H9 (cell line): ENCODE data around the gene DQX1. TPM values are rescaled to one million over a fixed set of nuclear protein-coding genes. Genes with fewer than 3 reads are reported as not detected.

Source experiments
- DNase-seq: peaks from one replicate; pipeline ENCODE4 v3.0.0-alpha.2; 2017
- H2AFZ ChIP-seq: one replicate; pipeline ENCODE4 v1.6.1; 2013; ENCODE audit warnings: mild to moderate bottlenecking, low read length, control low read depth, moderate library complexity
- H2AK5ac ChIP-seq: 2 replicates; pipeline ENCODE4 v1.6.1; 2013; ENCODE audit warnings: low read length, control low read depth, mixed read lengths; ENCODE audit not compliant: insufficient read length
- H2BK120ac ChIP-seq: one replicate; pipeline ENCODE4 v1.6.1; 2013; ENCODE audit warnings: low read depth, mild to moderate bottlenecking, low read length, control low read depth, inconsistent platforms; ENCODE audit not compliant: poor library complexity, severe bottlenecking
- H2BK12ac ChIP-seq: 2 replicates; pipeline ENCODE4 v1.6.1; 2013; ENCODE audit warnings: low read length, control low read depth, mixed read lengths, low read depth; ENCODE audit not compliant: insufficient read length
- H2BK15ac ChIP-seq: 2 replicates; pipeline ENCODE4 v1.6.1; 2013; ENCODE audit warnings: low read depth, low read length, control low read depth
- H2BK20ac ChIP-seq: one replicate; pipeline ENCODE4 v1.6.1; 2013; ENCODE audit warnings: low read depth, mild to moderate bottlenecking, low read length, control low read depth, inconsistent platforms; ENCODE audit not compliant: poor library complexity, severe bottlenecking
- H2BK5ac ChIP-seq: 2 replicates; pipeline ENCODE4 v1.6.1; 2013; ENCODE audit warnings: low read length, control low read depth, mixed read lengths; ENCODE audit not compliant: insufficient read length
- H3K14ac ChIP-seq: 2 replicates; pipeline ENCODE4 v1.6.1; 2013; ENCODE audit warnings: low read length, control low read depth; ENCODE audit not compliant: insufficient read depth
- H3K18ac ChIP-seq: 2 replicates; pipeline ENCODE4 v1.6.1; 2013; ENCODE audit warnings: low read depth, mild to moderate bottlenecking, mixed read lengths, low read length, control low read depth; ENCODE audit not compliant: insufficient read length
- H3K23ac ChIP-seq: 2 replicates; pipeline ENCODE4 v1.6.1; 2013; ENCODE audit warnings: low read length, control low read depth, mixed read lengths, low read depth; ENCODE audit not compliant: insufficient read length
- H3K23me2 ChIP-seq: 2 replicates; pipeline ENCODE4 v1.6.1; 2013; ENCODE audit warnings: low read depth, mild to moderate bottlenecking, mixed read lengths, low read length, control low read depth; ENCODE audit not compliant: insufficient read length, poor library complexity, severe bottlenecking
- H3K27ac ChIP-seq: 2 replicates; pipeline ENCODE4 v1.5.1; 2013; ENCODE audit warnings: low read length, control low read depth, mixed read lengths, low read depth; ENCODE audit not compliant: insufficient read length
- H3K27me3 ChIP-seq: 2 replicates; pipeline ENCODE4 v1.6.1; 2013; ENCODE audit warnings: low read length, control low read depth, inconsistent platforms; ENCODE audit not compliant: insufficient read depth
- H3K4ac ChIP-seq: 2 replicates; pipeline ENCODE4 v1.6.1; 2013; ENCODE audit warnings: low read depth, mild to moderate bottlenecking, control low read depth, inconsistent platforms, low read length, moderate library complexity
- H3K4me1 ChIP-seq: 2 replicates; pipeline ENCODE4 v1.6.1; 2013; ENCODE audit warnings: low read length, control low read depth, inconsistent platforms; ENCODE audit not compliant: insufficient read depth
- H3K4me2 ChIP-seq: 2 replicates; pipeline ENCODE4 v1.6.1; 2013; ENCODE audit warnings: low read length, control low read depth, mixed read lengths; ENCODE audit not compliant: insufficient read length, insufficient read depth
- H3K56ac ChIP-seq: 2 replicates; pipeline ENCODE4 v1.6.1; 2013; ENCODE audit warnings: low read depth, mild to moderate bottlenecking, mixed read lengths, low read length, control low read depth; ENCODE audit not compliant: insufficient read length
- H3K79me1 ChIP-seq: 2 replicates; pipeline ENCODE4 v1.6.1; 2013; ENCODE audit warnings: low read depth, mild to moderate bottlenecking, moderate library complexity, low read length, control low read depth, inconsistent platforms; ENCODE audit not compliant: insufficient read depth, poor library complexity, severe bottlenecking
- H3K79me2 ChIP-seq: 2 replicates; pipeline ENCODE4 v1.6.1; 2013; ENCODE audit warnings: low read length, control low read depth, inconsistent platforms; ENCODE audit not compliant: insufficient read depth
- H3K9ac ChIP-seq: 2 replicates; pipeline ENCODE4 v1.6.1; 2013; ENCODE audit warnings: low read length, control low read depth, mixed read lengths; ENCODE audit not compliant: insufficient read length; ENCODE audit errors: extremely low read depth
- H3K9me3 ChIP-seq: one replicate; pipeline ENCODE4 v1.6.1; 2013; ENCODE audit warnings: low read depth, low read length, inconsistent platforms; ENCODE audit not compliant: control insufficient read depth
- H3T11ph ChIP-seq: one replicate; pipeline ENCODE4 v1.6.1; 2013; ENCODE audit warnings: mild to moderate bottlenecking, low read length, control low read depth, inconsistent platforms
- H4K20me1 ChIP-seq: one replicate; pipeline ENCODE4 v1.6.1; 2013; ENCODE audit not compliant: control insufficient read depth, insufficient read length, insufficient read depth
- H4K5ac ChIP-seq: 2 replicates; pipeline ENCODE4 v1.6.1; 2013; ENCODE audit warnings: low read depth, mild to moderate bottlenecking, mixed read lengths, low read length, control low read depth; ENCODE audit not compliant: insufficient read length
- H4K8ac ChIP-seq: replicated peaks from 2 replicates; pipeline ENCODE4 v1.6.1; 2013; ENCODE audit warnings: low read length, control low read depth, mixed read lengths, low read depth; ENCODE audit not compliant: insufficient read length
- H4K91ac ChIP-seq: 2 replicates; pipeline ENCODE4 v1.6.1; 2013; ENCODE audit warnings: low read depth, mild to moderate bottlenecking, moderate library complexity, mixed read lengths, low read length, control low read depth; ENCODE audit not compliant: insufficient read length
- H3K27ac Mint-ChIP-seq, 3 experiments: 2 replicates in 2 of 3; 3 replicates in 1 of 3; pipeline ENCODE4 v1.8.0; 2020 to 2021; ENCODE audit warnings: mixed read lengths in 3 of 3, mild to moderate bottlenecking in 1 of 3, moderate library complexity in 1 of 3
- H3K27me3 Mint-ChIP-seq: 2 replicates; pipeline ENCODE4 v1.8.0; 2021; ENCODE audit warnings: low read depth, mild to moderate bottlenecking, moderate library complexity, mixed read lengths
- H3K36me3 Mint-ChIP-seq, 3 experiments: 2 replicates in 2 of 3; 3 replicates in 1 of 3; pipeline ENCODE4 v1.8.0; 2020 to 2021; ENCODE audit warnings: low read depth in 3 of 3, mixed read lengths in 3 of 3; ENCODE audit not compliant: insufficient read depth in 1 of 3
- H3K4me1 Mint-ChIP-seq, 2 experiments: 2 replicates each; pipeline ENCODE4 v1.8.0; 2020; ENCODE audit warnings: mixed read lengths in 2 of 2
- H3K4me3 Mint-ChIP-seq, 2 experiments: 2 replicates in 1 of 2; 3 replicates in 1 of 2; pipeline ENCODE4 v1.8.0; 2020 to 2021; ENCODE audit warnings: mild to moderate bottlenecking in 2 of 2, mixed read lengths in 2 of 2, moderate library complexity in 1 of 2
- H3K9me3 Mint-ChIP-seq, 2 experiments: 2 replicates in 1 of 2; 3 replicates in 1 of 2; pipeline ENCODE4 v1.8.0; 2020; ENCODE audit warnings: mild to moderate bottlenecking in 2 of 2, mixed read lengths in 2 of 2, moderate library complexity in 1 of 2
- total RNA-seq: library from RNA; stranded (reverse); gene quantifications from 2 replicates; pipeline ENCODE4 v1.2.1, GENCODE V29; 2021
- TF ChIP-seq, protein P1 (sequence below): fragments of 200-600 bp; sonication (generic); conservative IDR thresholded peaks from 3 replicates; pipeline ENCODE4 v1.8.0; 2021; ENCODE audit warnings: antibody characterized with exemption, mild to moderate bottlenecking

The DQX1 gene
- total RNA-seq, 1 experiment from 2014 or later = 0.98 TPM

DNA sequence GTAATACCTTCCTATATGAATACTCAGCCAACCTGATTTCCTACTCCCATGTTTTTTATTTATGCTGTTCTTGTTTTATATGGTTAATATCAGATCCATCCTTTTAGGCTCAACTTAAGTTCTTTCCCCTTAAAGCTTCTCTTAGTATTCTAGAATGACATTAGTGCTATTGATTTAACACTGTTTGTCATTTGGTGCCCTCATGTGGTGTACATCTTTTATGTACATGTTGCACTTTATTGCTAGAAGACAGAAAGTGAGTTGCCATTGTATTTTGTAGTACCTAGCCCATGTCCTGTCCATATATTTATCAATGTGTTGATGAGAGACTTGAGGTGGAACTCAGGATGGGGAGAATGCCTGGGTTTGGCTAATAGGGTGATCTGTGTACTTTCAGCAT, 6.2 kb upstream of the DQX1 start:
- Histone ChIP-seq H3K79me1 (peaks cover 4% of the 10 kb centered on the region), H3K23ac (no peak overlapping the region), H3T11ph (no peak overlapping the region), H2BK12ac (no peak overlapping the region), H3K4me2 (no peak overlapping the region), H3K23me2 (peaks cover 15% of the 10 kb centered on the region), H3K4me1 (peaks cover 4% of the 10 kb centered on the region; the same call in 1 of the 2 replicates), H4K20me1 (no peaks in the 10 kb centered on the region), H3K27me3 (no peaks in the 10 kb centered on the region), H2BK120ac (no peak overlapping the region), H2BK5ac (no peak overlapping the region), H3K9me3 (no peaks in the 10 kb centered on the region), H3K9ac (no peak overlapping the region), H3K79me2 (peaks cover 4% of the 10 kb centered on the region; the same call in 1 of the 2 replicates), H2BK20ac (no peak overlapping the region), H2AFZ (no peak overlapping the region), H4K91ac (no peak overlapping the region), H3K56ac (no peak overlapping the region), H4K8ac (no peak overlapping the region), H3K4ac (no peak overlapping the region), H3K18ac (no peak overlapping the region), H3K14ac (no peak overlapping the region), H2BK15ac (no peak overlapping the region), H2AK5ac (no peak overlapping the region), H4K5ac (no peak overlapping the region), H3K27ac (no peak overlapping the region)
- Mint-ChIP-seq H3K9me3 (no peaks in the 10 kb centered on the region; a peak in 1 of 5 replicates), H3K27me3 (peaks cover 2% of the 10 kb centered on the region; the same call in 1 of the 2 replicates), H3K4me1 (peaks cover 14 to 17% of the 10 kb centered on the region in 2 experiments), H3K27ac (no peak overlapping the region), H3K4me3 (no peak overlapping the region), H3K36me3 (peaks cover 16 to 51% (median 35%) of the 10 kb centered on the region in 3 experiments)
- TF ChIP-seq, protein P1, sequence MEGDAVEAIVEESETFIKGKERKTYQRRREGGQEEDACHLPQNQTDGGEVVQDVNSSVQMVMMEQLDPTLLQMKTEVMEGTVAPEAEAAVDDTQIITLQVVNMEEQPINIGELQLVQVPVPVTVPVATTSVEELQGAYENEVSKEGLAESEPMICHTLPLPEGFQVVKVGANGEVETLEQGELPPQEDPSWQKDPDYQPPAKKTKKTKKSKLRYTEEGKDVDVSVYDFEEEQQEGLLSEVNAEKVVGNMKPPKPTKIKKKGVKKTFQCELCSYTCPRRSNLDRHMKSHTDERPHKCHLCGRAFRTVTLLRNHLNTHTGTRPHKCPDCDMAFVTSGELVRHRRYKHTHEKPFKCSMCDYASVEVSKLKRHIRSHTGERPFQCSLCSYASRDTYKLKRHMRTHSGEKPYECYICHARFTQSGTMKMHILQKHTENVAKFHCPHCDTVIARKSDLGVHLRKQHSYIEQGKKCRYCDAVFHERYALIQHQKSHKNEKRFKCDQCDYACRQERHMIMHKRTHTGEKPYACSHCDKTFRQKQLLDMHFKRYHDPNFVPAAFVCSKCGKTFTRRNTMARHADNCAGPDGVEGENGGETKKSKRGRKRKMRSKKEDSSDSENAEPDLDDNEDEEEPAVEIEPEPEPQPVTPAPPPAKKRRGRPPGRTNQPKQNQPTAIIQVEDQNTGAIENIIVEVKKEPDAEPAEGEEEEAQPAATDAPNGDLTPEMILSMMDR = no peak
- no peak for DNase-seq
